Endothelial cell of umbilical vein (primary cell): ENCODE data around the gene PKN3. TPM values are rescaled to one million over a fixed set of nuclear protein-coding genes. Genes with fewer than 3 reads are reported as not detected.

Experiments used
- polyA plus RNA-seq, 4 experiments: library from polyadenylated mRNA; depleted of rRNA in 3 of 4; stranded (reverse) in 3 of 4; unstranded in 1 of 4; fragments of >200 nt; gene quantifications; 2 replicates each; pipeline versions ENCODE4 v1.2.1 to v1.2.3, GENCODE V29; 2011 to 2012; ENCODE audit warnings: missing spikeins in 1 of 4
- small RNA-seq: library from RNA; depleted of rRNA; stranded (forward); fragments of <200 nt; gene quantifications from one replicate; pipeline ENCODE3, GENCODE V24; 2012; ENCODE audit warnings: low replicate concordance, low read depth; ENCODE audit not compliant: insufficient read depth, insufficient read length
- total RNA-seq: library from RNA; stranded (reverse); gene quantifications from 2 replicates; pipeline ENCODE4 v1.2.3, GENCODE V29; 2021

Gene PKN3
- total and polyA plus RNA-seq, 2 donors (not counting 3 experiments of a cell fraction or from before 2014, with no cell fraction given): 29.5 to 40.4 TPM

Small RNA genes within 50 kb of the gene (small RNA-seq; reads per million reads assigned to genes)
- gene RF00017 (not detected), gene RN7SL560P (not detected)

Other genes starting within 250 kb of the PKN3 start
- 49.5 and 50.5 TPM in 2 replicates for gene ODF2, start 246.5 kb upstream of the PKN3 start, total RNA-seq
- 12.8 and 16.7 TPM in 2 replicates for gene ODF2, start 246.5 kb upstream of the PKN3 start, polyA plus RNA-seq
- 20.5 and 22.6 TPM in 2 replicates for gene GLE1, start 197.8 kb upstream of the PKN3 start, total RNA-seq
- 12.2 and 13.0 TPM in 2 replicates for gene GLE1, start 197.8 kb upstream of the PKN3 start, polyA plus RNA-seq
- 478 and 502 TPM in 2 replicates for gene SPTAN1, start 149.9 kb upstream of the PKN3 start, total RNA-seq
- 408 and 487 TPM in 2 replicates for gene SPTAN1, start 149.9 kb upstream of the PKN3 start, polyA plus RNA-seq
- 68.5 and 73.6 TPM in 2 replicates for gene DYNC2I2, start 45.7 kb upstream of the PKN3 start, total RNA-seq
- 82.6 and 88.5 TPM in 2 replicates for gene DYNC2I2, start 45.7 kb upstream of the PKN3 start, polyA plus RNA-seq
- gene SET, start 13.3 kb upstream of the PKN3 start, total RNA-seq: 448 and 483 TPM in 2 replicates
- gene SET, start 13.3 kb upstream of the PKN3 start, polyA plus RNA-seq: 61.1 and 96.9 TPM in 2 replicates
- gene ZDHHC12, start 21.6 kb downstream of the PKN3 start, total RNA-seq: 28.8 and 31.1 TPM in 2 replicates
- gene ZDHHC12, start 21.6 kb downstream of the PKN3 start, polyA plus RNA-seq: 62.0 and 86.1 TPM in 2 replicates
- gene ZER1, start 69.4 kb downstream of the PKN3 start, total RNA-seq: 23.0 and 24.9 TPM in 2 replicates
- 29.9 and 45.5 TPM in 2 replicates for gene ZER1, start 69.4 kb downstream of the PKN3 start, polyA plus RNA-seq
- gene TBC1D13, start 84.8 kb downstream of the PKN3 start, total RNA-seq: 34.9 and 35.1 TPM in 2 replicates
- gene TBC1D13, start 84.8 kb downstream of the PKN3 start, polyA plus RNA-seq: 41.9 and 43.9 TPM in 2 replicates
- 17.9 and 18.0 TPM in 2 replicates for gene ENDOG, start 116.0 kb downstream of the PKN3 start, total RNA-seq
- 21.1 and 26.4 TPM in 2 replicates for gene ENDOG, start 116.0 kb downstream of the PKN3 start, polyA plus RNA-seq
- gene SPOUT1, start 127.3 kb downstream of the PKN3 start, total RNA-seq: 51.6 and 59.3 TPM in 2 replicates
- 50.4 and 51.4 TPM in 2 replicates for gene SPOUT1, start 127.3 kb downstream of the PKN3 start, polyA plus RNA-seq
- 7.2 and 8.0 TPM in 2 replicates for gene KYAT1, start 179.4 kb downstream of the PKN3 start, total RNA-seq
- 9.6 and 10.3 TPM in 2 replicates for gene KYAT1, start 179.4 kb downstream of the PKN3 start, polyA plus RNA-seq
- 99.6 and 126 TPM in 2 replicates for gene LRRC8A, start 179.6 kb downstream of the PKN3 start, total RNA-seq
- gene LRRC8A, start 179.6 kb downstream of the PKN3 start, polyA plus RNA-seq: 129 and 134 TPM in 2 replicates
- gene PHYHD1, start 218.5 kb downstream of the PKN3 start, total RNA-seq: 0.30 and 1.8 TPM in 2 replicates
- 1.1 and 1.8 TPM in 2 replicates for gene PHYHD1, start 218.5 kb downstream of the PKN3 start, polyA plus RNA-seq
- gene DOLK, start 245.1 kb downstream of the PKN3 start, total RNA-seq: 18.8 and 22.3 TPM in 2 replicates
- 59.8 and 71.6 TPM in 2 replicates for gene DOLK, start 245.1 kb downstream of the PKN3 start, polyA plus RNA-seq
- gene NUP188, start 245.2 kb downstream of the PKN3 start, total RNA-seq: 62.1 and 66.2 TPM in 2 replicates
- 62.7 TPM in 2 replicates for gene NUP188, start 245.2 kb downstream of the PKN3 start, polyA plus RNA-seq